OCI-LY1 (cell line): ENCODE data around the gene AGAP3.

Source experiments
- EZH2 ChIP-seq: fragments of 200-600 bp; sonication (generic), shearing (Covaris generic); IDR thresholded peaks from 2 replicates; pipeline ENCODE4 v1.8.0; 2017; ENCODE audit warnings: borderline replicate concordance, mixed run types, mild to moderate bottlenecking, antibody characterized with exemption, low read length, moderate library complexity, mixed read lengths
- TF ChIP-seq, protein P1 (sequence below): fragments of 200-600 bp; sonication (generic), shearing (Covaris generic); IDR thresholded peaks from 2 replicates; pipeline ENCODE4 v1.5.1; 2017; ENCODE audit warnings: mild to moderate bottlenecking, antibody characterized with exemption, low read length, moderate library complexity, mixed read lengths

DNA sequence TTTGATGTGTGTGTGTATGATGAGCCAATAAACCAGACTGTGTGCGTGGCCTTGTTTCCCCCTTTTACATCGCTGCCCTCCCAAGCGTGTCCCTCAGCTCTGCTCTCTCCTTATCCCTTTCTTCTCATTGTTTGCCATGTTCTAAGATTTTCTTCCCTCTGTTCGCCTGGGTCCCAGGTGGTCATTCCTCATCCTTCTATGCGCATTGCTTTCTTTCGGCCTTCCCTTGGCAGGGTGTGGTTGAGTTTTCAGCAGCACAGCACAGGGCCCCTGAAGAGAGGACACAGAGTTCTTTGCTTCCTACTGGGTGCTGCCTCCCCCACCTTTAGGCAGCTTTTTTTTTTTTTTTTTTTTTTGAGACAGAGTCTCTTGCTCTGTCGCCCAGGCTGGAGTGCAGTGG lies 58.1 kb downstream of the AGAP3 start:
- TF ChIP-seq, protein P1, sequence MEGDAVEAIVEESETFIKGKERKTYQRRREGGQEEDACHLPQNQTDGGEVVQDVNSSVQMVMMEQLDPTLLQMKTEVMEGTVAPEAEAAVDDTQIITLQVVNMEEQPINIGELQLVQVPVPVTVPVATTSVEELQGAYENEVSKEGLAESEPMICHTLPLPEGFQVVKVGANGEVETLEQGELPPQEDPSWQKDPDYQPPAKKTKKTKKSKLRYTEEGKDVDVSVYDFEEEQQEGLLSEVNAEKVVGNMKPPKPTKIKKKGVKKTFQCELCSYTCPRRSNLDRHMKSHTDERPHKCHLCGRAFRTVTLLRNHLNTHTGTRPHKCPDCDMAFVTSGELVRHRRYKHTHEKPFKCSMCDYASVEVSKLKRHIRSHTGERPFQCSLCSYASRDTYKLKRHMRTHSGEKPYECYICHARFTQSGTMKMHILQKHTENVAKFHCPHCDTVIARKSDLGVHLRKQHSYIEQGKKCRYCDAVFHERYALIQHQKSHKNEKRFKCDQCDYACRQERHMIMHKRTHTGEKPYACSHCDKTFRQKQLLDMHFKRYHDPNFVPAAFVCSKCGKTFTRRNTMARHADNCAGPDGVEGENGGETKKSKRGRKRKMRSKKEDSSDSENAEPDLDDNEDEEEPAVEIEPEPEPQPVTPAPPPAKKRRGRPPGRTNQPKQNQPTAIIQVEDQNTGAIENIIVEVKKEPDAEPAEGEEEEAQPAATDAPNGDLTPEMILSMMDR = no peak
- no peak for TF ChIP-seq EZH2
